ENCODE data around the gene HS2ST1. TPM values are rescaled to one million over a fixed set of nuclear protein-coding genes. Genes with fewer than 3 reads are reported as not detected.
"Not testable (repeated sequence)": the region's sequence is repeated elsewhere in the genome, so short reads cannot be mapped to it uniquely, and the experiment has no call there.

HS2ST1 gene
- total and polyA plus RNA-seq, 9 donors = 11.5 to 31.6 (median 21.8) TPM

- intact Hi-C loops (cut with DNase I) = no loop called here
- no peak overlapping the region for H3K4me3 ChIP-seq
- H3K4me1 ChIP-seq (ENCODE audit: insufficient read depth) = no peaks in the 10 kb centered on the region
- no peak for DNase-seq
- no peaks in the 10 kb centered on the region for H3K36me3 ChIP-seq
- H3K27me3 ChIP-seq = no peaks in the 10 kb centered on the region
- H3K9me3 ChIP-seq = no peaks in the 10 kb centered on the region
- H3K27ac ChIP-seq = no peak overlapping the region
- TF ChIP-seq CTCF (IDR thresholded peaks at IDR 0.05) (no peak), POLR2A (IDR thresholded peaks at IDR 0.05) (no peak), EP300 (IDR thresholded peaks at IDR 0.05) (no peak)
- 91 to 98% (median 95%) methylated on average over 1 of the region's 1 CpG for WGBS, 3 donors
Observed at GRCh38 chr1:87064986-87065385, 150.6 kb downstream of the HS2ST1 start.

DNA sequence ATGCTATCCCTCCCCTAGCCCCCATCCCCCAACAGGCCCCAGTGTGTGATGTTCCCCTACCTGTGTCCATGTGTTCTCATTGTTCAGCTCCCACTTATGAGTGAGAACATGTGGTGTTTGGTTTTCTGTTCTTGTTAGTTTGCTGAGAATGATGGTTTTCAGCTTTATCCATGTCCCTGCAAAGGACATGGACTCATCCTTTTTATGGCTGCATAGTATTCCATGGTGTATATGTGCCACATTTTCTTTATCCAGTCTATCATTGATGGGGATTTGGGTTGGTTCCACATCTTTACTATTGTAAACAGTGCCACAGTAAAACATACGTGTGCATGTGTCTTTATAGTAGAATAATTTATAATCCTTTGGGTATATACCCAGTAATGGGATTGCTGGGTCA is 152.3 kb downstream of the HS2ST1 start:
- H3K4me3 ChIP-seq; H3K27me3 ChIP-seq; H3K36me3 ChIP-seq; H3K27ac ChIP-seq; DNase-seq; H3K9me3 ChIP-seq; H3K4me1 ChIP-seq (ENCODE audit: insufficient read depth); intact Hi-C loops (cut with DNase I): not testable (repeated sequence)
- 97 to 100% (median 100%) methylated on average over 1 of the region's 1 CpG for WGBS, 3 donors

- H3K9me3 ChIP-seq = no peaks in the 10 kb centered on the region
- no peak for DNase-seq
- no peak for TF ChIP-seq CTCF (IDR thresholded peaks at IDR 0.05)
- TF ChIP-seq EP300 (IDR thresholded peaks at IDR 0.05) = no peak
- TF ChIP-seq POLR2A (IDR thresholded peaks at IDR 0.05) = no peak
- no peak overlapping the region for H3K27ac ChIP-seq
- no peaks in the 10 kb centered on the region for H3K4me1 ChIP-seq (ENCODE audit: insufficient read depth)
- H3K36me3 ChIP-seq = no peaks in the 10 kb centered on the region
- no peaks in the 10 kb centered on the region for H3K27me3 ChIP-seq
- no peak overlapping the region for H3K4me3 ChIP-seq
- intact Hi-C loops (cut with DNase I) = no loop called here
Observed at GRCh38 chr1:87072411-87072810, 158.0 kb downstream of the HS2ST1 start.

DNA sequence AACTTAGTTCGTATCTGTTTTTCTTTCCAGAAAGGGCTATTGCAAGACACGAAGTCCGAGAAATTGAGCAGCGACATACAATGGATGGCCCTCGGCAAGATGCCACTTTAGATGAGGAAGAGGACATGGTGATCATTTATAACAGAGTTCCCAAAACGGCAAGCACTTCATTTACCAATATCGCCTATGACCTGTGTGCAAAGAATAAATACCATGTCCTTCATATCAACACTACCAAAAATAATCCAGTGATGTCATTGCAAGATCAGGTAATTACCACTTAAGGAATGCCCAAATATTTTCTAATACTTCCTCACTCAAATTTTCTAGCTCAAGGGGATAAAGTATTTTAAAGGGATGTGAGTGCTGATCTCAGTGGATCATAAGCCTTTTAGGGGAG is 158.5 kb downstream of the HS2ST1 start:
- no peak overlapping the region for H3K4me3 ChIP-seq
- TF ChIP-seq EP300 (IDR thresholded peaks at IDR 0.05) (no peak), CTCF (IDR thresholded peaks at IDR 0.05) (no peak), POLR2A (IDR thresholded peaks at IDR 0.05) (no peak)
- no peaks in the 10 kb centered on the region for H3K27me3 ChIP-seq
- no peaks in the 10 kb centered on the region for H3K4me1 ChIP-seq (ENCODE audit: insufficient read depth)
- DNase-seq = no peak
- H3K27ac ChIP-seq = no peak overlapping the region
- intact Hi-C loops (cut with DNase I) = no loop called here
- 83 to 94% (median 94%) methylated on average over 7 of the region's 7 CpGs for WGBS, 3 donors
- no peaks in the 10 kb centered on the region for H3K9me3 ChIP-seq
- H3K36me3 ChIP-seq = no peaks in the 10 kb centered on the region

DNA sequence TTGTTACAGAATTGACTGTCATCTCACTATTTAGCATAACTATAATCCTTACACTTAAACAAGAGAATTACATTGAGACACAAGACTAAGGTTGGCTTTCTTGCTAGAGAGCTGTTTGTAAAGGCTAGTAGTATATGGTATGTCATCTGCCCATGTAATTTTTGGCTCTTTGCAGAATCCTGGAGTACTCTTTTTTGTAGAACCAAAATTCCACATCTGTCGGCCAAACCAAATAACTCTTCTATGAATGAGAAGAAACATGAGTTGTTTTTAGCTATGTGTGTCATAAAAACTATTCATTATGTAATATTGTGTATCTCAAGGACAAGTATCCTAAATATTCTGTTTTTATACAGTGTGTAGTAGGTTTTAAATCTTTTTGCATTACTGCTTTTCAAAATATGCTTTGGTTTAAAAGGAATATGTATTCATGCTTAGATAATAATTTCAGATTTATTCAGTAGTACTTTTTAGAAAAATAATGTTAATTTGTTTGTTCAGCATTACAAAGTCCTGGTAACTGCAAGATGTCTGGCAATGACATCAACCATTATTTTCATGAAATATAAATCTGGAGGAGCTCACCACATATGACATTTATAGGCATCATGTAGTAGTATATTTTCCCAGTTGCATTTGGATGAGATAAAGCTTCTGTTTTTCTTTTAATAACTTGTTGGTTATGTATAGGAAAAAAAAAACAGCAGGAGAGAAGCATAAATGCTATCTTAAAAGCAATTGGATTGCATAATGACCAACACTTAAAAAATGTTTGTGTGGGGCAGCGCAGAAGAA is 159.8 kb downstream of the HS2ST1 start:
- WGBS, 3 donors = 47 to 53% (median 50%) methylated on average over 2 of the region's 2 CpGs
- H3K27me3 ChIP-seq = no peaks in the 10 kb centered on the region
- H3K36me3 ChIP-seq = no peaks in the 10 kb centered on the region
- intact Hi-C loops (cut with DNase I) = no loop called here
- no peak for DNase-seq
- peaks cover 2% of the 10 kb centered on the region for H3K4me1 ChIP-seq (ENCODE audit: insufficient read depth)
- H3K27ac ChIP-seq = no peak overlapping the region
- H3K9me3 ChIP-seq = no peaks in the 10 kb centered on the region
- no peak for TF ChIP-seq EP300 (IDR thresholded peaks at IDR 0.05)
- TF ChIP-seq CTCF (IDR thresholded peaks at IDR 0.05) = no peak
- no peak for TF ChIP-seq POLR2A (IDR thresholded peaks at IDR 0.05)
- no peak overlapping the region for H3K4me3 ChIP-seq

Data from ovary (tissue), 9 donors.